ENCODE measurements around the gene PDIA4.

GRCh38 chr7:149074116-149074885 is 46.0 kb upstream of the PDIA4 start:
- TF ChIP-seq POLR2A (IDR thresholded peaks at IDR 0.05; ENCODE audit: low read depth, low read length) (no peak), POLR2AphosphoS5 (IDR thresholded peaks at IDR 0.05; ENCODE audit: low read depth, low read length) (no peak)

All from GM12892 (cell line).